A549 (cell line): ENCODE data around the gene RPP30.

Source experiments
- BCL3 ChIP-seq: fragments of >200 bp; sonication (Bioruptor Twin); formaldehyde crosslinking; IDR thresholded peaks from 3 replicates; pipeline ENCODE4 v1.6.1; 2016
- CTCF ChIP-seq: fragments of >200 bp; sonication (Bioruptor Twin); formaldehyde crosslinking; IDR thresholded peaks from 3 replicates; pipeline ENCODE4 v1.5.1; 2016
- E2F6 ChIP-seq: IDR thresholded peaks from 2 replicates; pipeline ENCODE4 v1.6.1; 2012; ENCODE audit warnings: low read depth, borderline replicate concordance
- EP300 ChIP-seq, 2 experiments: fragments of >200 bp; sonication (Bioruptor Twin); formaldehyde crosslinking; IDR thresholded peaks; 2 replicates in 1 of 2; 3 replicates in 1 of 2; pipeline ENCODE4 v1.6.1; 2016 to 2017
- MYC ChIP-seq: IDR thresholded peaks from 2 replicates; pipeline ENCODE4 v1.6.1; 2012; ENCODE audit warnings: mild to moderate bottlenecking, inconsistent platforms, low read length, improper control_type of control experiment, borderline replicate concordance
- PHF8 ChIP-seq: fragments of 200-600 bp; sonication (generic); IDR thresholded peaks from 2 replicates; pipeline ENCODE4 v1.6.1; 2016; ENCODE audit warnings: low read depth, mild to moderate bottlenecking, antibody characterized with exemption, moderate library complexity, borderline replicate concordance
- POLR2A ChIP-seq: IDR thresholded peaks from 2 replicates; pipeline ENCODE4 v1.6.1; 2012; ENCODE audit warnings: mild to moderate bottlenecking, low read length
- REST ChIP-seq: fragments of 200-600 bp; sonication (generic); IDR thresholded peaks from 2 replicates; pipeline ENCODE4 v1.6.1; 2016; ENCODE audit warnings: antibody characterized with exemption, mild to moderate bottlenecking, moderate library complexity
- RNF2 ChIP-seq: fragments of 200-600 bp; sonication (generic); IDR thresholded peaks from 2 replicates; pipeline ENCODE4 v1.6.1; 2016; ENCODE audit warnings: low read depth, mild to moderate bottlenecking, antibody characterized with exemption, moderate library complexity, borderline replicate concordance
- SMC3 ChIP-seq: fragments of >200 bp; sonication (Bioruptor Twin); formaldehyde crosslinking; IDR thresholded peaks from 3 replicates; pipeline ENCODE4 v1.6.1; 2018; ENCODE audit warnings: inconsistent platforms

GRCh38 chr10:90930971-90931871 is 59.4 kb downstream of the RPP30 start:
- TF ChIP-seq POLR2A = no peak
- no peak for TF ChIP-seq MYC
- TF ChIP-seq EP300 (IDR thresholded peaks at IDR 0.05) = peak in 1 of 2 experiments; percentile 70; a peak in 2 of 5 replicates
- no peak for TF ChIP-seq REST
- no peak for TF ChIP-seq PHF8
- no peak for TF ChIP-seq CTCF
- TF ChIP-seq SMC3 = no peak
- TF ChIP-seq E2F6 = 0 out of 2 replicates have a peak, but pooled peaks have one; percentile 26
- no peak for TF ChIP-seq RNF2
- TF ChIP-seq BCL3 = no peak
